ENCODE measurements around the gene RBMS2. TPM values are rescaled to one million over a fixed set of nuclear protein-coding genes. Genes with fewer than 3 reads are reported as not detected.

RBMS2 gene
- polyA plus RNA-seq, 2 of the 4 experiments (the other 2 are of a cell fraction), result 13.3 to 46.4 TPM

DNA sequence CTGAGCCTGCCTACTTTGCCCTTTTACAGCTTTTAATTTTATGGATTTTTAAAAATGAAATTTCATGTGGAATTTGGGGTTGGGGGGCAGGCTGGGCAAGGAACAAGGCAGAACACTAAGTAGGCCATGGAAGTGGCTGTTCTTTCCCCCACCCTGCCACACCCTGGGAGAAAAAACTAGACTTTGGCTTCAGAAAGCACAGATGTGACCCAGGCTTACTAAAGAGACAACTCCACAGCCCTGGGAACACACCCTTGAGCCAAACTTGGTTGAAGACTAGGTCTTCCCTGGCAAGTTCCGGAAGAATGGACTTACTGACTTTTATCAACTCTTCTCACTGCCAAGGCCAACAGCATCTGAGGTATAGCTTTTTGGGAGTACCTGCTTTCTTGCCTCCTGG, 68.2 kb downstream of the RBMS2 start:
- Histone ChIP-seq H3K4me1 (0 out of 3 replicates have a peak, but pooled peaks cover 4% of the 10 kb centered on the region), H3K4me2 (no peak overlapping the region), H3K4me3 (no peak overlapping the region), H3K9me3 (no peaks in the 10 kb centered on the region), H3K27ac (no peak overlapping the region)
- WGBS (ENCODE audit: missing lambda C conversion rate), result 92% methylated on average over 1 of the region's 1 CpG
- CTCF ChIA-PET, result interaction anchor here (0.6 to 21.2 kb wide), 16 partner anchors 9 to 523 kb away, joined by 3 to 282 read pairs (median 4); partner anchors contain the start of gene RBMS2
- no peak for ATAC-seq
- TF ChIP-seq BCL3 (IDR thresholded peaks at IDR 0.05) (no peak), ZSCAN20 (CRISPR knock-in tag; IDR thresholded peaks at IDR 0.05) (no peak), POLR2AphosphoS2 (conservative IDR thresholded peaks at IDR 0.05; ENCODE audit: low read length) (no peak), KDM1A (IDR thresholded peaks at IDR 0.05; ENCODE audit: low read depth) (no peak), RNF2 (IDR thresholded peaks at IDR 0.05; ENCODE audit: borderline replicate concordance, low read depth) (no peak), SMC3 (IDR thresholded peaks at IDR 0.05) (no peak), HOXB13 (CRISPR knock-in tag; IDR thresholded peaks at IDR 0.05; ENCODE audit: low read depth) (no peak), MAZ (IDR thresholded peaks at IDR 0.05; ENCODE audit: borderline replicate concordance, low read depth, low read length) (no peak), TFCP2L1 (CRISPR knock-in tag; IDR thresholded peaks at IDR 0.05) (no peak), FOXS1 (CRISPR knock-in tag; IDR thresholded peaks at IDR 0.05) (no peak), EHMT2 (IDR thresholded peaks at IDR 0.05; ENCODE audit: low read depth) (no peak), ZC3H11A (IDR thresholded peaks at IDR 0.05) (no peak), CBX2 (IDR thresholded peaks at IDR 0.05; ENCODE audit: borderline replicate concordance, low read depth) (no peak)
- DNase-seq (ENCODE audit: low read depth in 1 of 2, low spot score in 1 of 2), result no peak
- POLR2A ChIA-PET, result interaction anchor here (0.6 kb wide), 1 partner anchor 68 kb away, joined by 4 read pairs; the partner anchor contains the start of gene RBMS2
- no peak for FAIRE-seq

DNA sequence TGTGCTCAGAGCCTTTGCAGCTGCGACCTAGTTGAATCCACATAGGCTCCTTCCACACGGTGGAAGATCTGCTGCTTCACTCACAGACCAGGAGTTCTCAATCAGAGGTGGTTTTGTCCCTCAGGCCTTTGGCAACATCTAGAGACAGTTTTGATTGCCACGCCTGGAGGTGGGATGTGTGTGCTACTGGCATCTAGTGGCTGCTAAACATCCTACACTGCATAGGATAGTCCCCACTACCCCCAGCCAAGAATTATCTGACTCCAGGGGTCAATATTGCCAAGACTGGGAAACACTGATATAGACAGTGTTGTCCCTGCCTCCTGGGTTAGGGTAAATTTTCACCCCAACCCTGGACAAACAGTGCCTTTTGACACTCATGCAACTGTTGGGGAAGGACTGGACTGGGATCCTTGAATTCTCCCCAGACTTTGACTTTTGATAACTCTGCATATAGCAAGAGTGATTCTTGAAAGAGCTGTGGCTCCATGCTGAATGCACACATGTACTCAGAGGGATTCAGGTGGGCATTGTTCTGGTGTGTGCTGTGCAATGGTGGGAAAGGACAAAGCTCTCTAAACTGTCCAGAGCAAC, 68.7 kb downstream of the RBMS2 start:
- WGBS (ENCODE audit: missing lambda C conversion rate), result 65% methylated on average over 3 of the region's 3 CpGs
- 0 out of 3 replicates have a peak, but pooled peaks cover 4% of the 10 kb centered on the region for H3K4me1 ChIP-seq
- H3K4me2 ChIP-seq, result no peak overlapping the region
- H3K4me3 ChIP-seq, result no peak overlapping the region
- H3K27ac ChIP-seq, result no peak overlapping the region
- no peaks in the 10 kb centered on the region for H3K9me3 ChIP-seq
- DNase-seq (ENCODE audit: low read depth in 1 of 2, low spot score in 1 of 2) (peak in 1 of 2 experiments; percentile 47), FAIRE-seq (no peak), ATAC-seq (peak; percentile 75 to 80)
- POLR2A ChIA-PET, result interaction anchor here (0.6 kb wide), 1 partner anchor 69 kb away, joined by 4 read pairs; the partner anchor contains the start of gene RBMS2
- CTCF ChIA-PET, result interaction anchor here (0.6 to 21.2 kb wide), 22 partner anchors 9 to 522 kb away, joined by 3 to 282 read pairs (median 4); partner anchors contain the start of genes BAZ2A and RBMS2
- TF ChIP-seq RAD21 (conservative IDR thresholded peaks at IDR 0.05 in 1 of 2, IDR thresholded peaks at IDR 0.05 in 1 of 2) (peak; percentile 23 to 52; a peak in 2 of 5 replicates), JUN (IDR thresholded peaks at IDR 0.05) (no peak), SMC3 (IDR thresholded peaks at IDR 0.05) (peak; percentile 37; the same call in 2 of the 3 replicates)
- TF ChIP-seq, protein P1, sequence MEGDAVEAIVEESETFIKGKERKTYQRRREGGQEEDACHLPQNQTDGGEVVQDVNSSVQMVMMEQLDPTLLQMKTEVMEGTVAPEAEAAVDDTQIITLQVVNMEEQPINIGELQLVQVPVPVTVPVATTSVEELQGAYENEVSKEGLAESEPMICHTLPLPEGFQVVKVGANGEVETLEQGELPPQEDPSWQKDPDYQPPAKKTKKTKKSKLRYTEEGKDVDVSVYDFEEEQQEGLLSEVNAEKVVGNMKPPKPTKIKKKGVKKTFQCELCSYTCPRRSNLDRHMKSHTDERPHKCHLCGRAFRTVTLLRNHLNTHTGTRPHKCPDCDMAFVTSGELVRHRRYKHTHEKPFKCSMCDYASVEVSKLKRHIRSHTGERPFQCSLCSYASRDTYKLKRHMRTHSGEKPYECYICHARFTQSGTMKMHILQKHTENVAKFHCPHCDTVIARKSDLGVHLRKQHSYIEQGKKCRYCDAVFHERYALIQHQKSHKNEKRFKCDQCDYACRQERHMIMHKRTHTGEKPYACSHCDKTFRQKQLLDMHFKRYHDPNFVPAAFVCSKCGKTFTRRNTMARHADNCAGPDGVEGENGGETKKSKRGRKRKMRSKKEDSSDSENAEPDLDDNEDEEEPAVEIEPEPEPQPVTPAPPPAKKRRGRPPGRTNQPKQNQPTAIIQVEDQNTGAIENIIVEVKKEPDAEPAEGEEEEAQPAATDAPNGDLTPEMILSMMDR (IDR thresholded peaks at IDR 0.05), result peak; percentile 42; the same call in 1 of the 3 replicates

DNA sequence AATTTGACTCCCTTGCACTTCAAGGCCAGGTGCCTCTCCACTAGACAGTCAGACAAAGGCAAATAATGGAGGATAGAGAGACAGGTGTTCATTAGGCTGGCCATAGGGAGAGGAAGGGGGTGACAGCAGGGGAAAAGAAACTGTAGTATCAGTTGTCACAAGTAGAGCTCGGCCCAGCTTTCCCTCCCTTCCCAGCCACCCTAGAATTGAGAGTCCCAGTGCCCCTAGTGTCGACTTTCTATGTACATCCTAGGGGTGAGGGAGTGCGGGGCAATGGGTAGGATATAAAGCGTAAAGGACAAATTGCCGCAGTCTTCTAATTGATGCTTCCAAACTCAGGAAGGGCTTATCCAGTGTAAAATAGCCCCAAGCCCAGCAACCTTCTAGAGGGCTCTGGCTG, 69.5 kb downstream of the RBMS2 start:
- DNase-seq (ENCODE audit: low read depth in 1 of 2, low spot score in 1 of 2), result no peak
- TF ChIP-seq NR3C1 (IDR thresholded peaks at IDR 0.05) (no peak), MAZ (IDR thresholded peaks at IDR 0.05; ENCODE audit: borderline replicate concordance, low read depth, low read length) (no peak), POLR2AphosphoS2 (conservative IDR thresholded peaks at IDR 0.05; ENCODE audit: low read length) (no peak), E2F6 (IDR thresholded peaks at IDR 0.05; ENCODE audit: borderline replicate concordance, low read depth) (no peak), JUN (IDR thresholded peaks at IDR 0.05) (no peak), HOXB5 (CRISPR knock-in tag; IDR thresholded peaks at IDR 0.05) (no peak)
- H3K9me3 ChIP-seq, result no peaks in the 10 kb centered on the region
- FAIRE-seq, result no peak
- peak in 1 of 2 experiments; percentile 11; a peak in 2 of 6 replicates for ATAC-seq
- ChIA-PET POLR2A (no interaction called here), CTCF (interaction anchor here (0.6 to 21.2 kb wide), 16 partner anchors 8 to 94 kb away, joined by 3 to 282 read pairs (median 6); partner anchors contain the start of genes BAZ2A and RBMS2)
- no peak overlapping the region for H3K27ac ChIP-seq
- H3K4me1 ChIP-seq, result 0 out of 3 replicates have a peak, but pooled peaks cover 4% of the 10 kb centered on the region
- 84% methylated on average over 5 of the region's 5 CpGs for WGBS (ENCODE audit: missing lambda C conversion rate)
- no peak overlapping the region for H3K4me2 ChIP-seq
- no peak overlapping the region for H3K4me3 ChIP-seq

All from A549 (cell line).